ENCODE measurements around the gene CCL21.
"Not testable (repeated sequence)": the region's sequence is repeated elsewhere in the genome, so short reads cannot be mapped to it uniquely, and the experiment has no call there.

CCL21 gene

GRCh38 chr9:34710023-34710422 lies at the start of gene CCL21:
Gene CCL21, minus strand, starts transcription at chr9:34710136. Its CDS starts 70 bp downstream, at chr9:34710066.
- DNase-seq = no peak

- no peak for DNase-seq
These were observed 49.6 kb upstream of the CCL21 start for GRCh38 chr9:34759432-34760134.

- not testable (repeated sequence) for DNase-seq
These were observed 40.4 kb upstream of the CCL21 start for GRCh38 chr9:34750320-34750719.

- DNase-seq = no peak
These were observed 36.6 kb upstream of the CCL21 start for GRCh38 chr9:34746526-34746925.

- no peak for DNase-seq
These were observed 34.6 kb upstream of the CCL21 start for GRCh38 chr9:34744295-34745221.

GRCh38 chr9:34742710-34743109 lies 32.8 kb upstream of the CCL21 start:
- no peak for DNase-seq

- no peak for DNase-seq
These were observed 31.7 kb upstream of the CCL21 start for GRCh38 chr9:34741628-34742027.

- DNase-seq = not testable (repeated sequence)
These were observed 30.2 kb upstream of the CCL21 start for GRCh38 chr9:34740176-34740575.

GRCh38 chr9:34737677-34738260 lies 27.8 kb upstream of the CCL21 start:
- DNase-seq = no peak

- no peak for DNase-seq
These were observed 24.8 kb upstream of the CCL21 start for GRCh38 chr9:34734720-34735119.

GRCh38 chr9:34732886-34733285 lies 22.9 kb upstream of the CCL21 start:
- no peak for DNase-seq

- DNase-seq = no peak
These were observed 22.5 kb upstream of the CCL21 start for GRCh38 chr9:34732478-34732877.

GRCh38 chr9:34723141-34723540 lies 13.2 kb upstream of the CCL21 start:
- DNase-seq = no peak

- DNase-seq = not testable (repeated sequence)
These were observed 9.8 kb upstream of the CCL21 start for GRCh38 chr9:34719769-34720025.

- no peak for DNase-seq
These were observed 9.3 kb upstream of the CCL21 start for GRCh38 chr9:34719021-34719768.

- no peak for DNase-seq
These were observed 8.2 kb upstream of the CCL21 start for GRCh38 chr9:34717996-34718614.

GRCh38 chr9:34716711-34717110 lies 6.8 kb upstream of the CCL21 start:
- no peak for DNase-seq

- no peak for DNase-seq
These were observed 5.8 kb upstream of the CCL21 start for GRCh38 chr9:34715639-34716215.

- no peak for DNase-seq
These were observed 4.1 kb upstream of the CCL21 start for GRCh38 chr9:34714007-34714406.

- DNase-seq = no peak
These were observed 2.2 kb upstream of the CCL21 start for GRCh38 chr9:34712140-34712539.

GRCh38 chr9:34709196-34709978 lies 549 bp downstream of the CCL21 start:
- no peak for DNase-seq

GRCh38 chr9:34707130-34707529 lies 2.8 kb downstream of the CCL21 start:
- no peak for DNase-seq
